Measurements from ENCODE around the gene RAB44. TPM values are rescaled to one million over a fixed set of nuclear protein-coding genes. Genes with fewer than 3 reads are reported as not detected.

The RAB44 gene
- total RNA-seq, 1 experiment from 2014 or later, result not detected

DNA sequence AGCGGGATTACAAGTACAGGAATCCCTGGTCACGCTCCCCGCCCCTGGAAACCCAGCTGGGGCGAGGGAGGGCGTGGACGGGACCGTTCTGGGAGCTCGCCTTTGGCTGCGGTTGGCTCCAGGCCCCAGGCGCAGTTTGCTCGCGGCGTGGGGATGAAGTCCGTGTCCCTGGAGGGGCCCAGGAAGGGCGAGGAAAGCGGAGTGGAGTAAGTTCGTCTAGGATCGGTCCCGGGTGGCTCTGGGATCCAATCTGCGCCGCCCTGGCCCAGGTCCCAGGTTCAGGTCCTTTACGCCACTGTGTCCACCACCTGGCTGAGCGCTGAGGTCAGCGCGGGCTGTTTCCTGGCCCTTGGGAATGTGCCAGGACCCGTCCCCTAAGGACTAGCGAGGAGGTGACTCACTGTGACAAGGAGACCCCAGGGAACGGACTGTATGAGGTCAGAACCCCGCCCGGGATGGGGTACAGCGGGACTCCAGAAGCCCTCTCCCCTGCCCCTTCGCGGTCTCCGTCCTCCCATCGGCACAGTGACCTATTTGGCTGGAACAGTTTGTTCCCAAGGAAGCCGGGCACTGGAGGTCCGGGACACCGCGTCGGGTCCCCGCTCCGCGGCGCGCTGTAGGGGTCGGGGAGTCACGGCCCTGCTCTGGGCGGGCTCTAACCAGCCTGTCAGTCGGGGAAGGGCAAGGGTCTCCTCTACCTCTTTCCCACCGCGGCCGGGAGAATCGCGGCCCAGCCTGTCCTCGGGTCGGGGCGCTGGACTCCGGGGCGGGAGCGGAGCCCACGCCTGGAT lies 18.4 kb upstream of the RAB44 start:
- H3K27me3 ChIP-seq (ENCODE audit: insufficient read depth, low read depth), result no peaks in the 10 kb centered on the region
- 0 out of 2 replicates have a peak, but pooled peaks cover 4% of the 10 kb centered on the region for H3K79me2 ChIP-seq (ENCODE audit: low read depth)
- H3F3A ChIP-seq (ENCODE audit: insufficient read depth, low read depth), result peaks cover 46% of the 10 kb centered on the region
- ChIA-PET POLR2A (ENCODE audit: unreplicated experiment) (interaction anchor here (0.5 to 1.0 kb wide), 7 partner anchors 12 to 424 kb away, joined by 3 to 16 read pairs (median 5); no protein-coding TSS in a partner anchor), CTCF (interaction anchor here (0.5 to 1.7 kb wide), 6 partner anchors 61 to 135 kb away, joined by 3 to 11 read pairs (median 7); no protein-coding TSS in a partner anchor)
- peak overlapping the region; percentile 87 for H3K4me2 ChIP-seq
- H3K36me3 ChIP-seq (ENCODE audit: low read depth), result no peaks in the 10 kb centered on the region
- H3K4me3 ChIP-seq, result peak overlapping the region; percentile 66
- no peaks in the 10 kb centered on the region for H3K9me3 ChIP-seq (ENCODE audit: insufficient read depth, low read depth)
- H3K27ac ChIP-seq, result peak overlapping the region; percentile 66
- no peaks in the 10 kb centered on the region for H3K9me2 ChIP-seq (ENCODE audit: insufficient read depth)
- peak overlapping the region; percentile 77 for H2AFZ ChIP-seq
- DNase-seq, result peak; percentile 68 to 71
- BruUV-seq (replicated peaks), result TSS peak; percentile 43
- H4K20me1 ChIP-seq (ENCODE audit: insufficient read depth), result no peaks in the 10 kb centered on the region
- TF ChIP-seq, protein P1, sequence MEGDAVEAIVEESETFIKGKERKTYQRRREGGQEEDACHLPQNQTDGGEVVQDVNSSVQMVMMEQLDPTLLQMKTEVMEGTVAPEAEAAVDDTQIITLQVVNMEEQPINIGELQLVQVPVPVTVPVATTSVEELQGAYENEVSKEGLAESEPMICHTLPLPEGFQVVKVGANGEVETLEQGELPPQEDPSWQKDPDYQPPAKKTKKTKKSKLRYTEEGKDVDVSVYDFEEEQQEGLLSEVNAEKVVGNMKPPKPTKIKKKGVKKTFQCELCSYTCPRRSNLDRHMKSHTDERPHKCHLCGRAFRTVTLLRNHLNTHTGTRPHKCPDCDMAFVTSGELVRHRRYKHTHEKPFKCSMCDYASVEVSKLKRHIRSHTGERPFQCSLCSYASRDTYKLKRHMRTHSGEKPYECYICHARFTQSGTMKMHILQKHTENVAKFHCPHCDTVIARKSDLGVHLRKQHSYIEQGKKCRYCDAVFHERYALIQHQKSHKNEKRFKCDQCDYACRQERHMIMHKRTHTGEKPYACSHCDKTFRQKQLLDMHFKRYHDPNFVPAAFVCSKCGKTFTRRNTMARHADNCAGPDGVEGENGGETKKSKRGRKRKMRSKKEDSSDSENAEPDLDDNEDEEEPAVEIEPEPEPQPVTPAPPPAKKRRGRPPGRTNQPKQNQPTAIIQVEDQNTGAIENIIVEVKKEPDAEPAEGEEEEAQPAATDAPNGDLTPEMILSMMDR (conservative IDR thresholded peaks at IDR 0.05), result no peak
- no peak for TF ChIP-seq EZH2 (IDR thresholded peaks at IDR 0.05; ENCODE audit: low read depth)
- intact Hi-C loops (cut with micrococcal nuclease; ENCODE audit: unreplicated experiment), result loop anchor here (2.0 kb wide), 1 partner anchor 256 kb away; no protein-coding TSS in a partner anchor
- peaks cover 36% of the 10 kb centered on the region for H3K4me1 ChIP-seq (replicated peaks; ENCODE audit: insufficient read depth)

- peak; percentile 84 to 91 for DNase-seq
These were observed 15.1 kb upstream of the RAB44 start for GRCh38 chr6:36682328-36683144.

More at GRCh38 chr6:36682328-36683144, 15.1 kb upstream of the RAB44 start:
- H3K9me2 ChIP-seq (ENCODE audit: insufficient read depth), result no peaks in the 10 kb centered on the region
- peaks cover 46% of the 10 kb centered on the region for H3F3A ChIP-seq (ENCODE audit: insufficient read depth, low read depth)
- POLR2A ChIA-PET (ENCODE audit: unreplicated experiment), result interaction anchor here (0.6 to 0.7 kb wide), 2 partner anchors 90 to 98 kb away, joined by 3 read pairs; no protein-coding TSS in a partner anchor
- no peaks in the 10 kb centered on the region for H3K36me3 ChIP-seq (ENCODE audit: low read depth)
- H3K4me3 ChIP-seq, result peak overlapping the region; percentile 15; the same call in 1 of the 2 replicates
- TF ChIP-seq, protein P1 (conservative IDR thresholded peaks at IDR 0.05), result no peak
- no peak for TF ChIP-seq EZH2 (IDR thresholded peaks at IDR 0.05; ENCODE audit: low read depth)
- H3K27ac ChIP-seq, result peak overlapping the region; percentile 81
- intact Hi-C loops (cut with micrococcal nuclease; ENCODE audit: unreplicated experiment), result loop anchor here (1.0 to 5.0 kb wide), 3 partner anchors 42 to 240 kb away; partner anchors contain the start of genes KCTD20 and PXT1
- H3K4me1 ChIP-seq (replicated peaks; ENCODE audit: insufficient read depth), result peaks cover 36% of the 10 kb centered on the region
- 0 out of 2 replicates have a peak, but pooled peaks cover 4% of the 10 kb centered on the region for H3K79me2 ChIP-seq (ENCODE audit: low read depth)
- CTCF ChIA-PET, result interaction anchor here (0.5 to 0.8 kb wide), 5 partner anchors 9 to 81 kb away, joined by 3 to 7 read pairs (median 3); no protein-coding TSS in a partner anchor
- H4K20me1 ChIP-seq (ENCODE audit: insufficient read depth), result no peaks in the 10 kb centered on the region
- H2AFZ ChIP-seq, result no peak overlapping the region
- H3K9me3 ChIP-seq (ENCODE audit: insufficient read depth, low read depth), result no peaks in the 10 kb centered on the region
- no TSS peak for BruUV-seq (replicated peaks)
- no peaks in the 10 kb centered on the region for H3K27me3 ChIP-seq (ENCODE audit: insufficient read depth, low read depth)
- H3K4me2 ChIP-seq, result peak overlapping the region; percentile 76

Data from PC-9 (cell line).